ENCODE data around the gene CCN2. TPM values are rescaled to one million over a fixed set of nuclear protein-coding genes. Genes with fewer than 3 reads are reported as not detected.
"Not testable (repeated sequence)": the region's sequence is repeated elsewhere in the genome, so short reads cannot be mapped to it uniquely, and the experiment has no call there.

Gene CCN2
- total RNA-seq, 2 donors from 2014 or later = 194 to 230 TPM

DNA sequence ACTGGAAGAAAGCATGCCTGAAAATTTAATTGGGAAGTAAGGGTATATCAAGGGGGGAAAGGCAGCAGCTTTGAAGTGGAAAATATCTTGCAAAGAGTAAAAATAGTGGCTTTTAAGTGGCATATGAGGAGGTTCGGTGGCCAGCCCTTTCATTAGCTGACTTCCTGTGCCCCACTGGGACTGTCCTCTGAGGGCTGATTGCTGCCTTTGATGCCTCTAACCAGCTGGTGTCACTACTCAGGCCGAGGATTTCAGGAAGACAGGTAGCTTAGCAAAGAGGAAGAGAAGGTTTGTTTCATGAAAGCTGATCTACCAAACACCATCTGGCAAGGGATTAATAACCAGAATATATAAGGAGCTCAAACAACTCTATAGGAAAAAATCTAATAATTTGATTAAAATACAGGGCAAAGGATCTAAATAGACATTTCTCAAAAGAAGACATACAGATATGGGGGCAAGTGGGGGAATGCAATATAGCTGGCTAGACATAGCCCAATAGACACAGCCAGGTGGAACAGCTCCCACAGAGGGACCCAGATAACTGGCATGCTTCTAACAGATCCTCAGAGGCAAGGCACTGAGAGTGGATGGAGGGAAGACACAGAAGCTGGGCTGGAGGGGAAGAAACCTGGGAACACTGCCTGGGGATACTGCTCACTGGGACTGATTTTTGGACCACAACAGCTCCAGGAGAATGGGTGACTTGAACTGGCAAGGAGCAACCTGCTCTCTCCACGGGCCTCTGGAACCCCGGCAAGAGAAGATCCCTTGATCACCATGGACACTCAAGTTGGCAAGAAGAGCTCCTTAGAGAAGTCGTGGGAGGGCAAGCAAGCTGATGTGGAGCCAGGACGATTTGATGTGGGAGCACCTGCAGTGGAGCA lies 33.2 kb downstream of the CCN2 start:
- ATAC-seq (no peak), DNase-seq (no peak)
- intact Hi-C loops (cut with DNase I) = loop anchor here in 1 of 2 donors (10.0 kb wide), 1 partner anchor 377 kb away; no protein-coding TSS in a partner anchor

DNA sequence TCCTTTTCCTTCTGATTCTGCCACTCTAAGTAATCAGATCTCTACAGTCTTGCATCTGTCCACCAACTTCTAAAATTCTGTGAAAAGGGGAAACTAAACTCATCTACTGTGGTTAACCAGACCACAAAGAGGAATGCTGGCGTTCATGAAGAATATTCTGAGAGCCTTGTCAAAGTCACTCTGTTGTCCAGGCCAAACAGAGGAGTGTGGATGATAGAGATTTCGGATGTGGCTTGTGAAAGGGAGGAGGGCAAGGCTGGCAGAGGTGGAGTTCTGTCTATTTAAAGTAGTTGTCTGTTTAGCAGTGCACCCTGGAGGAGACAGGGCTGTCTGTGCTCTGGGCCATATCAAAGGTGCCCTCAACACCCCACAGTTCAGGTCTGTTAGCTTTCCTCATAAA lies 33.9 kb downstream of the CCN2 start:
- ATAC-seq (no peak), DNase-seq (no peak)
- intact Hi-C loops (cut with DNase I) = loop anchor here in 1 of 2 donors (10.0 kb wide), 1 partner anchor 377 kb away; no protein-coding TSS in a partner anchor

DNA sequence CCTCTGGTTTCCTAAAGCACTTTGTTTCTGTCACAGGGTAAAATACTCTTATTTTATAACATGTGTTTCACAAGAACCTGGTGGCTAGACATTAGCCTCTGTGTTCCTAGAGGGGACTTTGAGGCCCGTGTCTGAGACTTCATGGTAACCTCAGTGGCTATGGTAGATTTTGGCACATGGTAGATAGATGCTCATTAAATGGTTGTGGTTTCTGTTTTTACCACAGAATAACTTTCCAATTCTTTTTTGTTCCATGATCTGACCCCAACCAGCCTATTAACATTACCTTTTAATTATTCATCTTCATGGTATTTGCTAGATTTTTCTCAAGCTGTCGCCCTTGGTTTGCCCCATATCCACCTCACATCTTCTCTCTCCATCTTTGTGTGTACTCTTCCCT lies 34.3 kb downstream of the CCN2 start:
- DNase-seq = no peak
- intact Hi-C loops (cut with DNase I) = loop anchor here in 1 of 2 donors (10.0 kb wide), 1 partner anchor 378 kb away; no protein-coding TSS in a partner anchor
- no peak for ATAC-seq

DNA sequence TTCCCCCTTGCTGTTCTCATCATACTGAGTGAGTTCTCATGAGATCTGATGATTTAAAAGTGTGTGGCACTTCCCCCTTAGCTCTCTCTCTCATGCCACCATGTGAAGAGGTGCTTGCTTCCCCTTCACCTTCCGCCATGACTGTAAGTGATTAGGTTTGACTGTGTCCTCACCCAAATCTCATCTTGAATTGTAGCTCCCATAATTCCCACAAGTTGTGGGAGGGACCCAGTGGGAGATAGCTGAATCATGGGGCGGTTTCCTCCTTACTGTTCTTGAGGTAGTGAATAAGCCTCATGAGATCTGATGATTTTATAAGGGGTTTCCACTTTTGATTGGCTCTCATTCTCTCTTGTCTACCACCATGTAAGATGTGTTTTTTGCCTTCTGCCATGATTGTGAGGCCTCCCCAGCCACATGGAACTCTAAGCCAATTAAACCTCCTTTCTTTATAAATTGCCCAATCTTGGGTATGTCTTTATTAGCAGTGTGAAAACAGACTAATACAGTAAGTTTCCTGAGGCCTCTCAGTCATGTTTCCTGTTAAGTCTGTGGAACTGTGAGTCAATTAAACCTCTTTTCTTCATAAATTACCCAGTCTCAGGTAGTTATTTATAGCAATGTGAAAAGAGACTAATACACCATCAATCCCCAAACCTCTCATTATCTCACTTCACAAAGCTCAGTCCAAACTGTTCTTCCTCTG lies 34.9 kb downstream of the CCN2 start:
- intact Hi-C loops (cut with DNase I) = loop anchor here in 1 of 2 donors (10.0 kb wide), 1 partner anchor 379 kb away; no protein-coding TSS in a partner anchor
- DNase-seq, ATAC-seq: not testable (repeated sequence)

DNA sequence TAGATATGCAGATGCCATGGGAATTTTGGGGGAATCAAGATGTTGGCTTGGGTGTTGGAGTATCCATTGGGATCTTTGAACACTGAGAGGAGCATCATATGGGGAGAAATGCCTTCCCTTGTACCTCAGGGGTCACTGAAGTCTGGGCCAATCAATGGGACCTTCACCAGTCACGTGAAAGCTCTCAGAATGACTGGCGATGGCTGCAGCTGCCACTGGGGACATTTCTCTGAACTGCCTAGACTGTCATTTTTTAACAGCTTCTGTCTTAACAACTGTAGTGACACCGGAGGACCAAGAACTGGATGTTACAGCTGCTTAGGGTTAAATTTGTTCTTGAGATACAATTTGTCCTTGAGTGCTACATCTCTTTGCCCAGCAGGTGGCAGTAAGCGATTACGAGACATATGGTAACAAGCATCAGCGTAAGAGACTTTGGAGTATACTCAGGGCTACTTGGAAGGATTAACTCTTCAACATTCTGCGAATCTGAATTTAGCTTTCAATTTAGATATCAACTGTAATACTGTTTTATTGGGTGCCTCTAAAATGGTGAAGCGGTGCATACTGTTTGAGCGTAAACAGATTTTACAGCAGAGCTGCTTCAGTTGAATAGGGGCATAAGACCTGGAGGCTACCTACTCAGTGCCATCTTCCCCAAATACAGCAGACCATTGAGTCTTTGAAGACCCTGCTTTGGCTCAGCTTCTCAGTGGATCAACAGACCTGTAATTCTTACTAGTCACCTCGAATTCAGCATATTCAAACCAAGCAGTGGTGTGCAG lies 36.0 kb downstream of the CCN2 start:
- DNase-seq = peak; percentile 69

DNA sequence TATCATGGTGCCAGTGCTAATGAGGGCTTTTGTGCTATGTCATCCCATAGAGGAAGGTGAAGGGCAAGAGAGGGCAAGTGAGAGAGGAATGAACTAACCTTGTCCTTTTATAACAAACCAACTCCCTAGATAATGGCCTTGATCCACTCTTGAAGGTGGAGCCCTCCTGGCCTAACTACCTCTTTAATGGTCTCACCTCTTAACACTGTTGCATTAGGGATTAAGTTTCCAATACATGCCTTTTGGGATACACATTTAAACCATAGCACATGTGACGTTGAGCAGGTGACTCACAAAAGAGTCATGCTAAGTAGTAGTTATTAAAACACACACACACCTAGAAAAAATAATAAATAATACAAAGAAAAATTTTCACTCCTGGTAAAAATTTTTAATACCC lies 36.9 kb downstream of the CCN2 start:
- intact Hi-C loops (cut with DNase I) = loop anchor here (5.0 to 10.0 kb wide), 2 partner anchors 222 to 381 kb away; no protein-coding TSS in a partner anchor
- DNase-seq (no peak), ATAC-seq (no peak)

More for the DNA sequence above, 36.0 kb downstream of the CCN2 start:
- intact Hi-C loops (cut with DNase I) = loop anchor here (5.0 to 10.0 kb wide), 2 partner anchors 223 to 380 kb away; no protein-coding TSS in a partner anchor
- ATAC-seq = peak; percentile 54 to 74

DNA sequence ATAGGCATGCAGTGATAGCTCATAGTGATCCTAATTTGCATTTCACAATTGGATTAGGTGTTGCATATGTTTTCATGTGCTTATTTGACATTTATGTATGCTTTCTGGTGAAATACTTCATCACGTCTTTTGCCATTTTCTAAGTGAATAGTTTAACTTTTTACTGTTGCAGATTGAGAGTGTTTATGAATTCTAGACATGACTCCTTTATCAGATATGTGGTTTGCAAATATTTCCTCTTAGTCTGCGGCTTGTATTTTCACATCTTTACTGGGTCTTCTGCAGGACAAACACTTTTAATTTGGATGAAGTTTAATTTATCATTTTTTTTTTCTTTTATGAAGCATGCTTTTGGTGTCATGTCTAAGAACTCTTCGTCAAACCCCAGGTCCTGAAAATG lies 39.2 kb downstream of the CCN2 start:
- intact Hi-C loops (cut with DNase I) = loop anchor here (5.0 to 10.0 kb wide), 2 partner anchors 220 to 383 kb away; no protein-coding TSS in a partner anchor
- ATAC-seq (no peak), DNase-seq (no peak)

GRCh38 chr6:131910956-131911355 lies 40.2 kb downstream of the CCN2 start:
- ATAC-seq (no peak), DNase-seq (no peak)
- intact Hi-C loops (cut with DNase I) = loop anchor here (5.0 to 10.0 kb wide), 2 partner anchors 219 to 384 kb away; no protein-coding TSS in a partner anchor

DNA sequence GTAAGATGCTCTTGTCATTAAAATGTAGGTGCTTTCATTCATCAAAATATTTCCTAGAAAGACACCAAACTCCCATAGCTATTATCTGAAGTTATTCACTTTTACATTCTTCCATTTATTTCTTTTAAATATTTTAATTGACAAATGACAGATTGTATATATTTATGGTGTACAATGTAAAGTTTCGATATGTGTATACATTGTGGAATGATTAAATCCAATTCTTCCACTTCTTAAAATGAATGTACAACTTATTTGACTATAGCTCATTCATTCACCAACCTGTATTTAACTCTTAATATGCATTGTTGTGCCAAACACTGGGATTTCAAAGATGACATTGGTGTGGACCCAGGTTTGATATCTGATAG lies 41.0 kb downstream of the CCN2 start:
- ATAC-seq (no peak), DNase-seq (no peak)
- intact Hi-C loops (cut with DNase I) = loop anchor here (5.0 to 10.0 kb wide), 2 partner anchors 218 to 385 kb away; no protein-coding TSS in a partner anchor

GRCh38 chr6:131909408-131910218 lies 41.6 kb downstream of the CCN2 start:
- intact Hi-C loops (cut with DNase I) = loop anchor here (5.0 to 10.0 kb wide), 2 partner anchors 217 to 385 kb away; no protein-coding TSS in a partner anchor
- peak; percentile 77 to 79 for ATAC-seq

GRCh38 chr6:131908787-131909186 lies 42.4 kb downstream of the CCN2 start:
- DNase-seq; intact Hi-C loops (cut with DNase I); ATAC-seq: not testable (repeated sequence)

More at GRCh38 chr6:131909408-131910218, 41.6 kb downstream of the CCN2 start:
- DNase-seq = peak; percentile 63

DNA sequence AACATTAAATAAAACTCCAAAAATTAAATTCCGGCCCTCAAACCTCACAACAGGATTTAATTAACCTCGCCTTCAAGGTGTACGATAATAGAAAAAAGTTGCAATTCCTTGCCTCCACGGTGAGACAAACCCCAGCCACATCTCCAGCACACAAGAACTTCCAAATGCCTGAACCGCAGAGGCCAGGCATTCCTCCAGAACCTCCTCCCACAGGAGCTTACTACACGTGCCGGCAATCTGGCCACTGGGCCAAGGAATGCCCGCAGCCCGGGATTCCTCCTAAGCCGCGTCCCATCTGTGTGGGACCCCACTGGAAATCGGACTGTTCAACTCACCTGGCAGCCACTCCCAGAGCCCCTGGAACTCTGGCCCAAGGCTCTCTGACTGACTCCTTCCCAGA lies 47.4 kb downstream of the CCN2 start:
- DNase-seq; intact Hi-C loops (cut with DNase I); ATAC-seq: not testable (repeated sequence)

GRCh38 chr6:131901326-131901873 lies 49.8 kb downstream of the CCN2 start:
- ATAC-seq; intact Hi-C loops (cut with DNase I); DNase-seq: not testable (repeated sequence)

- DNase-seq (no peak), ATAC-seq (no peak)
- intact Hi-C loops (cut with DNase I) = no loop called here
These were observed 50.9 kb downstream of the CCN2 start for GRCh38 chr6:131900231-131900630.

DNA sequence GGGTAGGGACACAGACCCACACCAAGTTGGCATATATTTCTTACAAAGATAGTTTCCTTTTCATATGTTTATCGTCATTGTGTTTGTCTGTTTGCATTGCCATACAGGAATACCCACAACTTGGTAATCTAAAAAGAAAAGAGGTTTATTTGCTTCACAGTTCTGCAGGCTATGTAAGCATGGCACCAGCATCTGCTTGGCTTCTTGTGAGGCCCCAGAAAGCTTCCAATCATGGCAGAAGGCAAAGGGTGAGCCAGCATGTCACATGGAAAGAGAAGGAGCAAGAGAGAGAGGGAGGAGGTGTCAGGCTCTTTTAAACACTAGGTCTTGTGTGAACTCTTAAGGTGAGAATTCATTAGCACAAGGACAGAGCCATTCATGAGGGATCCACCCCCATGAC lies 52.5 kb downstream of the CCN2 start:
- ATAC-seq (no peak), DNase-seq (no peak)
- intact Hi-C loops (cut with DNase I) = no loop called here

Data from left cardiac atrium (tissue), 4 donors.